HG03175 (cell line): ENCODE results near the gene FOXO3.

ENCODE experiments used
- ATAC-seq: cut with Tn5 transposase; IDR thresholded peaks from one replicate; pipeline ENCODE4 v1.9.1; 2021; ENCODE audit warnings: mild to moderate bottlenecking, moderate library complexity; ENCODE audit not compliant: unreplicated experiment

The FOXO3 gene

GRCh38 chr6:108626777-108627176 is 66.1 kb downstream of the FOXO3 start:
- ATAC-seq, result no peak

GRCh38 chr6:108627692-108628550 is 67.2 kb downstream of the FOXO3 start:
- ATAC-seq, result no peak

GRCh38 chr6:108630050-108630714 is 69.5 kb downstream of the FOXO3 start:
- ATAC-seq, result no peak

- ATAC-seq, result no peak
These were observed 71.7 kb downstream of the FOXO3 start for GRCh38 chr6:108632441-108632840.

- ATAC-seq, result no peak
These were observed 72.7 kb downstream of the FOXO3 start for GRCh38 chr6:108633436-108633835.

GRCh38 chr6:108635505-108636226 is 74.9 kb downstream of the FOXO3 start:
- ATAC-seq, result no peak

- ATAC-seq, result no peak
These were observed 77.2 kb downstream of the FOXO3 start for GRCh38 chr6:108637963-108638362.

- ATAC-seq, result no peak
These were observed 78.3 kb downstream of the FOXO3 start for GRCh38 chr6:108638993-108639392.

- no peak for ATAC-seq
These were observed 79.4 kb downstream of the FOXO3 start for GRCh38 chr6:108640104-108640503.

- ATAC-seq, result no peak
These were observed 82.5 kb downstream of the FOXO3 start for GRCh38 chr6:108643184-108643583.

GRCh38 chr6:108644252-108644651 is 83.5 kb downstream of the FOXO3 start:
- no peak for ATAC-seq

- no peak for ATAC-seq
These were observed 87.5 kb downstream of the FOXO3 start for GRCh38 chr6:108648191-108648590.

GRCh38 chr6:108650325-108650724 is 89.6 kb downstream of the FOXO3 start:
- ATAC-seq, result no peak

GRCh38 chr6:108650781-108651180 is 90.1 kb downstream of the FOXO3 start:
- ATAC-seq, result no peak

GRCh38 chr6:108651340-108652227 is 90.9 kb downstream of the FOXO3 start:
- ATAC-seq, result no peak

GRCh38 chr6:108652375-108652774 is 91.7 kb downstream of the FOXO3 start:
- no peak for ATAC-seq

GRCh38 chr6:108653949-108654348 is 93.2 kb downstream of the FOXO3 start:
- no peak for ATAC-seq

- no peak for ATAC-seq
These were observed 93.9 kb downstream of the FOXO3 start for GRCh38 chr6:108654465-108655106.

- no peak for ATAC-seq
These were observed 95.3 kb downstream of the FOXO3 start for GRCh38 chr6:108655806-108656651.
